Activated T-helper 1 cell treated with anti-CD3 and anti-CD28 coated beads, Interleukin-2, amount 50 U/mL, for 16 hours (primary cell): ENCODE results near the gene SPTBN4.
"Not testable (repeated sequence)": the region's sequence is repeated elsewhere in the genome, so short reads cannot be mapped to it uniquely, and the experiment has no call there.

Experiments
- DNase-seq, 2 donors: peaks; one replicate each; pipeline ENCODE4 v3.0.0-alpha.2; 2020; ENCODE audit warnings: low read depth in 1 of 2, low spot score in 1 of 2

The SPTBN4 gene

GRCh38 chr19:40502647-40503319, 36.0 kb downstream of the SPTBN4 start:
- no peak for DNase-seq

GRCh38 chr19:40503320-40503695, 36.5 kb downstream of the SPTBN4 start:
- DNase-seq = no peak

- no peak for DNase-seq
Observed at GRCh38 chr19:40506099-40506498, 39.3 kb downstream of the SPTBN4 start.

DNA sequence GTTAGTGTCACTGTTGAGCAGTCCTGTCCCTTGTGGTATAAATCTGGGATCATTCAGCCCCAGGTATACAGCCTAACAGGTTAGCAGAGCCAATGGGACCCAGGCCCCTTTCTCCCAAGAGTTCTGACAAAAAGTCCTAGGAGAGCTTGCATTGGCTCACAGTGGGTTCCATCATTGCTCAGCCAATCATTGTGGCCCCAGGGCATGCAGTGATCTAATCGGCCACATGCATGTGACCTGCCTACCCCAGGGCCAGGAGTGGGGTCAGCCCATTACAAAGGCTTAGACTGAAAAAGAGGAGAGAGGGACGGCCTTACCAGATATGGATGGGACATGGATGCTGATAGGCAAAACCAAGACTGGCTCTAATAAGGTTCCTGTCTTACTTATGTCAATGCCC, 41.1 kb downstream of the SPTBN4 start:
- DNase-seq = no peak

- no peak for DNase-seq
Observed at GRCh38 chr19:40508739-40509260, 42.0 kb downstream of the SPTBN4 start.

- no peak for DNase-seq
Observed at GRCh38 chr19:40510526-40511115, 43.8 kb downstream of the SPTBN4 start.

DNA sequence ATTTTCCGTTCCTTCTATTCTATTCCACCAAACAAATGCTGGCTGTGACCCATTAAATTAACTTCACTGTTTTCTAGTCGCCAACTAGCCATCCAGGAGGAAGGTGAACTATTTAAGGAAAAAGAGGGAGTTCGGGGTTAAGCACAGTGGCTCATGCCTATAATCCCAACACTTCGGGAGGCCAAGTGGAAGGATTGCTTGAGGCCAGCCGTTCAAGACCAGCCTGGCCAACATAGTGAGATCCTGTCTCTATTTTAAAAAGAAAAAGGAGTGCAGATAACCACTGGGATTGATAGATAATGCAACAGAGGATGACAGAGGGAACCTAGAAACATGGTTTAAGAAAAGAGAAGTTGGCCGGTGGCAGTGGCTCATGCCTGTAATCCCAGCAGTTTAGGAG, 44.7 kb downstream of the SPTBN4 start:
- DNase-seq = no peak

DNA sequence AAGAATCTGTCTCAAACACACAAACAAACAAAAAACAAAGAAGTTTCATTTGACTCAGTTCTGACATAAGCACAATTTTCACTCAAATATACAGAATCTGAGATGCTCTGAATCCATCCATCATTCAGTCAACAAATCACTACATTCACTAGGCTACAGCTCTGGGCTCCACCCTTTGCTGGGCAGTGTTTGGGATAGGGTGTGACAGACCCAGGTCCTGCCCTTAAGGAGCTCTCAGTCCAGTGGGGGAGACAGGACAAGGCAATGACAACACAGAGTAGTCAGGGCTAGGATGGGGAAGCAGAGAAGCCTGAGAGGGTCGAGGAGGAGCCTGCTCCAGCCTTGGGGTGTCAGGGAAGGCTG, 45.3 kb downstream of the SPTBN4 start:
- DNase-seq = no peak

DNA sequence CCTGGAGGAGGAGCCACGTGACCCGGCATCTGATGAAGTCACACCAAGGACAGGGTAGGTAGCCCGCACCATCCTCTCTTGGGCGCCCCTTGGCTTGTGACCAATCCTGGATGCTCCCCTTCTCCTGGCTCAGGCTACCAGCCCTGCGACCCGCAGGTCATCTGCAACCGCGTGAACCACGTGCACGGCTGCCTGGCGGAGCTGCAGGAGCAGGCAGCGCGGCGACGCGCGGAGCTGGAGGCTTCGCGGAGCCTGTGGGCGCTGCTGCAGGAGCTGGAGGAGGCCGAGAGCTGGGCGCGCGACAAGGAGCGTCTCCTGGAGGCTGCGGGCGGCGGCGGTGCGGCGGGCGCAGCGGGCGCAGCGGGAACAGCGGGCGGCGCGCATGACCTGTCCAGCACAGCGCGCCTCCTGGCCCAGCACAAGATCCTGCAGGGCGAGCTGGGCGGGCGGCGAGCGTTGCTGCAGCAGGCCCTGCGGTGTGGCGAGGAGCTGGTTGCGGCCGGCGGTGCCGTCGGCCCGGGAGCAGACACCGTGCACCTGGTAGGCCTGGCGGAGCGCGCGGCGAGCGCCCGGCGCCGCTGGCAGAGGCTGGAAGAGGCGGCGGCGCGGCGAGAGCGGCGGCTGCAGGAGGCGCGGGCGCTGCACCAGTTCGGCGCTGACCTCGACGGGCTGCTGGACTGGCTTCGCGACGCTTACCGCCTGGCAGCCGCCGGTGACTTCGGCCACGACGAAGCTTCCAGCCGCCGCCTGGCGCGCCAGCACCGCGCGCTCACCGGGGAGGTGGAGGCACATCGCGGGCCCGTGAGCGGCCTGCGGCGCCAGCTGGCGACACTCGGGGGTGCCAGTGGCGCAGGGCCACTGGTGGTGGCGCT, 45.9 kb downstream of the SPTBN4 start:
- no peak for DNase-seq

DNA sequence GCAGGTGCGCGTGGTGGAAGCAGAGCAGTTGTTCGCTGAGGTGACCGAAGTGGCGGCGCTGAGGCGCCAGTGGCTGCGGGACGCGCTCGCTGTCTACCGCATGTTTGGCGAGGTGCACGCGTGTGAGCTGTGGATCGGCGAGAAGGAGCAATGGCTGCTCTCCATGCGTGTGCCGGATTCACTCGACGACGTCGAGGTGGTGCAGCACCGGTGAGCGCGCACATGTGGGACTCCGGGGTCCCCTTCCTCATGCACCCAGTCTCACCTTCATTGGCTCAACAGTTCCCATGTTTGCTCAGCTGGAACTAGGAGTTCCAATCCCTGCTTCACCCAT, 46.5 kb downstream of the SPTBN4 start:
- DNase-seq = no peak

- DNase-seq = no peak
Observed at GRCh38 chr19:40513741-40514315, 47.0 kb downstream of the SPTBN4 start.

- DNase-seq = no peak
Observed at GRCh38 chr19:40517248-40517647, 50.4 kb downstream of the SPTBN4 start.

DNA sequence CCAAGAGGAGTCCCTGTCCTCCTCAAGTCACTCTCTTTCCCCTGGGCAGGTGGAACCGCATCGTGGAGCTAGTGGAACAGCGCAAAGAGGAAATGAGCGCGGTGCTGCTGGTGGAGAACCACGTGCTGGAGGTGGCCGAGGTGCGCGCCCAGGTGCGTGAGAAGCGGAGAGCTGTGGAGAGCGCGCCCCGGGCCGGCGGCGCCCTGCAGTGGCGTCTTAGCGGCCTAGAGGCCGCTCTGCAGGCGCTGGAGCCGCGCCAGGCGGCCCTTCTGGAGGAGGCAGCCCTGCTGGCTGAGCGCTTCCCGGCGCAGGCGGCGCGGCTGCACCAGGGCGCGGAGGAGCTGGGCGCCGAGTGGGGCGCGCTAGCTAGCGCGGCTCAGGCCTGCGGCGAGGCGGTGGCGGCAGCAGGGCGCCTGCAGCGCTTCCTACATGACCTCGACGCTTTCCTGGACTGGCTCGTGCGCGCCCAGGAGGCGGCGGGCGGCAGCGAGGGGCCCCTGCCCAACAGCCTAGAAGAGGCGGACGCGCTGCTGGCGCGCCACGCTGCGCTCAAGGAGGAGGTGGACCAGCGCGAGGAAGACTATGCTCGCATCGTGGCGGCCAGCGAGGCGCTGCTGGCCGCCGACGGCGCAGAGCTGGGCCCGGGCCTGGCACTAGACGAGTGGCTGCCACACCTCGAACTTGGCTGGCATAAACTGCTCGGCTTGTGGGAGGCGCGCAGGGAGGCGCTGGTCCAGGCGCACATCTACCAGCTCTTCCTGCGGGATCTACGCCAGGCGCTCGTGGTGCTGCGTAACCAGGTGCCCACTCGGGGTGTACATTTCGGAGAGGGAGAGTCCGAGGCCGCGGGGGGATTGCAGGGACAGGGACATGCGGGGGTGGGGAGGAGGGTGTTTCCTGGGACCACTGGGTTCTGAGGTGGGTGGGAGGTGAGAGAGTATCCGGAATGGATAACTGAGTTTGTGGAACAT, 52.8 kb downstream of the SPTBN4 start:
- no peak for DNase-seq

GRCh38 chr19:40521276-40521675, 54.5 kb downstream of the SPTBN4 start:
- DNase-seq = no peak

GRCh38 chr19:40521900-40522299, 55.1 kb downstream of the SPTBN4 start:
- DNase-seq = not testable (repeated sequence)

DNA sequence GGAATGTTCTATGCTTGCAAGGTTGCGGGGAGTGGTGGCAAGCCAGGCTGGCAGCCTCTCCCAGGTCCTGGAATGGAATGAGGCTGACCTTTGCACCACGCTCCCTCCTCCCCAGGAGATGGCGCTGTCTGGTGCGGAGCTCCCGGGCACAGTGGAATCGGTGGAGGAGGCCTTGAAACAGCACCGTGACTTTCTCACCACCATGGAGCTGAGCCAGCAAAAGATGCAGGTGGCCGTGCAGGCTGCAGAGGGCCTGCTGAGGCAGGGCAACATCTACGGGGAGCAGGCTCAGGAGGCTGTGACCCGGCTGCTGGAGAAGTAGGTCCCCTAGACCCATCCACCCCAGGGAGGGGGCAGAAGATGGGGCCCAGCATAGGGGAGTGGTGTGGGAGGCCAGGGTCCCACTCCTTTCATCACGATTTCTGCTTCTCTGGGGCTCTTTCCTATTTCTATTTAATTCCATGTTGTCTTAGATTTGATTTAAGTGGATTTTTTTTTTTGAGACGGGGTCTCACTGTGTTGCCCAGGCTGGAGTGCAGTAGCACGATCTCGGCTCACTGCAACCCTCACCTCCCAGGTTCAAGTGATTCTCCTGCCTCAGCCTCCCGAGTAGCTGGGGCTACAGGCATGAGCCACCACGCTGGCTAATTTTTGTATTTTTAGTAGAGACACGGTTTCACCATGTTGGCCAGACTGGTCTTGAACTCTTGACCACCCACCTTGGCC, 56.7 kb downstream of the SPTBN4 start:
- DNase-seq = peak in 1 of 2 donors; percentile 8

- no peak for DNase-seq
Observed at GRCh38 chr19:40524133-40524549, 57.3 kb downstream of the SPTBN4 start.

GRCh38 chr19:40524655-40525054, 57.9 kb downstream of the SPTBN4 start:
- DNase-seq = no peak

- no peak for DNase-seq
Observed at GRCh38 chr19:40525234-40526051, 58.6 kb downstream of the SPTBN4 start.
